GM21786 (cell line): Measurements from ENCODE around the gene OR7G1.
"Not testable (repeated sequence)": the region's sequence is repeated elsewhere in the genome, so short reads cannot be mapped to it uniquely, and the experiment has no call there.

Source experiments
- ATAC-seq: cut with Tn5 transposase; IDR thresholded peaks from one replicate; pipeline ENCODE4 v1.9.1; 2021; ENCODE audit not compliant: unreplicated experiment

OR7G1 gene

DNA sequence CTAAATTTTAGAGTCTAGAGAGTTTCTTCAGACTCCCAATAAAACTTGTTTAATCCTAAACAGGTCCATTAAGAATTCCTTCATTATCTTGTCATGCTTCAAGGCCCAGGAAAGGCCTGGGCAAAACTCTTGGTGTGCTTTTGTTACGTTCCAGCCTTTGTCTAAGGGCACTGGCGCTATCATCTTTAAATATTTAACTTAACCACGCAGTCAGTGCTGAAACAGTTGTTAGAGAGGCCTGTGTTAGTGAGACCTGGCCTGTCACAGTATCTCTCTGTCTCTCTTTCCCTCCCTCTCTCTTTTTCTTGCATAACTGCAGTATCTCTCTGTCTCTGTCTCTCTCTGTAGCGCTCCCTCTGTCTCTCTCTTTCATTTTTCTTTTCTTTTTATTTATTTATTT lies 36.9 kb downstream of the OR7G1 start:
- ATAC-seq, result no peak

DNA sequence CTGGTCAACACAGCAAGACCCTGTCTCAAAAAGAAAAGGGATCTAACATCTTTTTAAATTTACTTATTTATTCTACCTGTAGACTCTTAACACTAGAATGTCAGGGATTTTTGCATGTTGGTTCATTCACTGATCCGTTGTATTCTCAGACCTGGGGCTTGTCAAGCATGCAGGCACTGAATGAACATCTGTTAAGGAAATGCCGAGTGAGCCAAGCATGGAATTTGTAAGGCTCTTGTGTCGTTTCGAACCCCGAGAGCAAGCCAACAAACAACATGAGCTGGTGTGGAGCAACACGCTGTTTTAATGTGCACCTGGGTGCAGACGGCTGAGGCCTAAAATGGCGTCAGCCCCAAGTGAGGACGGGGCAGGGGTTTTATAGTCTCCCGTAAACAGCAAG lies 38.7 kb downstream of the OR7G1 start:
- ATAC-seq, result no peak

DNA sequence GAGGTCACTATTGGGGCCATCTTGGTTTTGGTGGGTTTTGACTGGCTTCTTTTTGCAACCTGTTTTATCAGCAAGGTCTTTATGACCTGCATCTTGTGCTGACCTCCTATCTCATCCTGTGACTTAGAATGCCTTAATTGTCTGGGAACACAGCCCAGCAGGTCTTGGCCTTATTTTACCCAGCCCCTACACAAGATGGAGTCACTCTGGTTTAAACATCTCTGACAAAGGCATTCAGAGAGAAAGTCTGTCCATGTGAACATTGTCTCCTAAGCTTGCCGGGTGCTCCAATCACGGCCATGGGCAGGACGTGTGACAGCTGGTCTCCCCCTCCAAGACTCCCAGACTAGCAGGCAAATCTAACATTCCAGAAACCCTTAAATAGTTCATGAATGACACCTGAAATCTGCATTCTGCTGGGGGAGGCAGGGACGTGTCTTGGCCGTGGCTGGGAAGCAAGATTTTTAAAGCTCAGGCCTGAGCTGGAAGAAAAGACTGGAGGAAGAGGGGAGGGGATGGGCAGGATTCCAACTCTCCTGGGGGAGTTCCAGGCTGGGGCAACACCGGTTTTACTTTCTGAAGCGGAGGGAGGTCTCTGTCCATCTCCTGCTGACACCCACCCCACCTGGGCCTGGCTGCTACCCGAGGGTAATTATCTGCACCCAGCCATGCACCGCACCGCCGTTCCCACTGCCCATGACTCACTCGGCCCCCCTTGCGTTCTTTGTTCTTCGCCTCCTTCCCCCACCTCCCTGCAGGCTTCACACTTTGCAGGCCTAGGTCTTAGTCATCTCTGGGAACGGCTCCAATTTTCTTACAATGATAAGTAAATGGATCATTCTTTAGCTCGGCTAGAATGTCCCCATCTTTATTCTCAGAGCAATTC lies 40.3 kb downstream of the OR7G1 start:
- no peak for ATAC-seq

DNA sequence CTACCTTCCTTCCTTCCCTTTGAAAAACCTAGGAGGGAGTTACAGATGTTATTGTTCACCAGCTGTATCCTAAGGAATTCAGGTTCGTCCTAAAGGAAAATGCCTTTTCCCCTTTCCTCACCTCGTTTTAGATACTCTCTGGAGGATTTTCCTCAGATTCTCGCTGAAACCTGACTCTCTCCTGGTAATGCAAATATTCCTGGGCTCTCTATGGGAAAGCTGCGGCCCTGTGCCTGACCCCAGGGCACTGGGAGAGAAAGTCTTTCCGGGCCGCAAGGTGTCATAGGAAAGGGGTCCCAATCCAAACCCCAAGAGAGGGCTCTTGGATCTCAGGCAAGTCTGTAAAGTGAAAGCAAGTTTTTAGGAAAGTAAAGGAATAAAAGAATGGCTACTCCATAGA lies 41.8 kb downstream of the OR7G1 start:
- ATAC-seq, result no peak

DNA sequence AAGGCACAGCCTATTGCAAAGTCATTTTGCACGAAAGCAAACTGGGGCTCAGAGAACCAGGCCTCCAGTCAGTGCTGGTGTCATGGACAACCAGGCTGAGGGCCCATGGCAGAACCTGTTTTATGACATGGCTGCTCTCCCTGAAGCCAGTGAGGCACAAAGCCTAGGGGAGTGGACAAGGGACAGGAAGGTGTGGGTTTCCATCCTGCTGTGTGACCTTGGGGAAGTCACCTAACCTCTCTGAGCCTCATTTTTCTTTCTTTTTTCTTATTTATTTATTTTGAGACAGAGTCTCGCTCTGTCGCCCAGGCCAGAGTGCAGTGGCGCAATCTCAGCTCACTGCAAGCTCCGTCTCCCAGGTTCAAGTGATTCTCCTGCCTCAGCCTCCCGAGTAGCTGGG lies 43.8 kb downstream of the OR7G1 start:
- not testable (repeated sequence) for ATAC-seq

DNA sequence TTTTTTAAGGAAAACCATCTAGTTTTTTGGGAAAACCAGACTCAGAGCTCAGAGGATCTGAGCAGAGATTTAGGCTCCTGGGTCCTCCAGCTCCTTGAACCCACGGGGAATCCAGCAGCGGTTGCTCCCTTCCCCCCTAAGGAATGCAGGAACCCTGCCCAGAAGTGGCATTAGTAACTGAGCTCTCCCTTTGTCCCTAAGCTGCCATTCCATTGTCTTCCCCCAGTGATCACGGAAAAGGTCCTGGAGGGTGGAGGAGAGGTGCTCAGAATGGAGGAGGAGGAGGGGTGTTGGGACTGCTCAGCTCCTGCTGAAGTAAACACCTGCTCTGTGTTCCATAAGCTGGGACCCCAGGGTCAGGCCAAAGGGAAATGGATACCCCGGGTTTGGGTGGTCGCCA lies 45.5 kb downstream of the OR7G1 start:
- no peak for ATAC-seq

DNA sequence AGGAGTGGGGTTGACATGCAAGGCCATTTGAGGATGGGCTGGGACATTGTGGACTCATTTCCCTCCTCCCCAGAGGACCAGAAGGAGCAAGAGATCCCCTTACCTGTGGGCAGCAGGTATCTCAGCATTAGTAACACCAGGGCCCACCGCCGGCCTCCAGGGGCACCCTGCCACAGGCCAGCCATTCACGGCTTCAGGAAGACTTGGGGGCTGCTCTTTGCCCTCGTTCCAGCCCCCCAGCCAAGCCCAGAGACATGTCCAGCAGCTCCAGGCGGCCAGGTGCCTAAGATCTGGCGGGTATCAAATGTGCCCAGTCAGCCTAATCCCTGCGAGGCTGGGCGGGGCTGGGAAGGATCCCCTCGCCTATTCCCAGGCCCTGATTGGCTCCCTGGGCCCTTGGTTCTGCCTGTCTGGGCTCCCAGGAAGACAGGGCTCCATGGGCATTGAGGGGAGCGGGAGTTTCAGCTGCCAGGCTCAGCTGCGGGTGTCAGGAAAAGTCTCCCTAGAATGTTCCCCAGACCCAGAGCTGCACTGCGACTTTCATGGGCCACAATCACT lies 50.0 kb downstream of the OR7G1 start:
- ATAC-seq, result no peak
